Measurements from ENCODE around the gene FAM174B.

DNA sequence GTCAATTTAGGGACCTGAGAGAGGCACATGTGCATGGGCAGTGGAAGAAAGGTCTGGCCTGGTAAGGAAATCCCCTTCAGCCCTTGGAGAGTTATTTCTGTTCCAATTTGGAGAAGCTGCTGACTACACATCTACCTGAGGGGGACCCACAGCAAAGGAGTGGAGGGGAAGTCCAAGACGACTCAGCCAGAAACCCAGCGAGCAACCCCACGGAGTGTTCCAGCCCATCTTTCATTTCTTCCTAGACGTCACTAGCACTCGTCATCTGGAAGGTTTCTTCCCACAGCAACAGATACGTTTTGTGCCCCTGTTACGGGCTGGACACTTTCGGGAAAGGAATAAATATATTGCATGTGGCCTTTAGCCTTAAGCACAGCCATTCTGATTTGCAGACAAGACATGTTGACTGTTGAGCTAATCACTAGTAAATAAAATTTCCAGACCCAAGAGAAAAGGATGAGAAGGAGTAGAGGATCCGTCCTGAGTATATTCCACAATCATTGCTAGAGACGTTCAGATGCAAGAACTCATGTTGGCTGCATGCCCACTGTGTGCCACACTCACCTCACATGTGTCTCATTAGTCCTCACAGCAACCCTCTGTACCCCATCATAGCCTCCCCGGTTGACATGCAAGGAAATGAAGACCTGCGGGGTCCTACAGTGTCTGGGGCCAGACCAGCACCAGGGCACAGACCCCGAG is 7.8 kb upstream of the FAM174B start:
- TF ChIP-seq, protein P1, sequence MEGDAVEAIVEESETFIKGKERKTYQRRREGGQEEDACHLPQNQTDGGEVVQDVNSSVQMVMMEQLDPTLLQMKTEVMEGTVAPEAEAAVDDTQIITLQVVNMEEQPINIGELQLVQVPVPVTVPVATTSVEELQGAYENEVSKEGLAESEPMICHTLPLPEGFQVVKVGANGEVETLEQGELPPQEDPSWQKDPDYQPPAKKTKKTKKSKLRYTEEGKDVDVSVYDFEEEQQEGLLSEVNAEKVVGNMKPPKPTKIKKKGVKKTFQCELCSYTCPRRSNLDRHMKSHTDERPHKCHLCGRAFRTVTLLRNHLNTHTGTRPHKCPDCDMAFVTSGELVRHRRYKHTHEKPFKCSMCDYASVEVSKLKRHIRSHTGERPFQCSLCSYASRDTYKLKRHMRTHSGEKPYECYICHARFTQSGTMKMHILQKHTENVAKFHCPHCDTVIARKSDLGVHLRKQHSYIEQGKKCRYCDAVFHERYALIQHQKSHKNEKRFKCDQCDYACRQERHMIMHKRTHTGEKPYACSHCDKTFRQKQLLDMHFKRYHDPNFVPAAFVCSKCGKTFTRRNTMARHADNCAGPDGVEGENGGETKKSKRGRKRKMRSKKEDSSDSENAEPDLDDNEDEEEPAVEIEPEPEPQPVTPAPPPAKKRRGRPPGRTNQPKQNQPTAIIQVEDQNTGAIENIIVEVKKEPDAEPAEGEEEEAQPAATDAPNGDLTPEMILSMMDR (IDR thresholded peaks at IDR 0.05), result no peak
- no peak for TF ChIP-seq POLR2AphosphoS5 (IDR thresholded peaks at IDR 0.05)
- TF ChIP-seq POLR2A (IDR thresholded peaks at IDR 0.05), result no peak
- TF ChIP-seq EP300 (IDR thresholded peaks at IDR 0.05; ENCODE audit: low read depth), result no peak
